ENCODE measurements around the gene LRRC70. TPM values are rescaled to one million over a fixed set of nuclear protein-coding genes. Genes with fewer than 3 reads are reported as not detected.

The LRRC70 gene
- total and polyA plus RNA-seq, 12 donors = 0.72 to 8.2 (median 3.4) TPM; not detected in 1

- Histone ChIP-seq H3K9me3 (replicated peaks in 1 of 3) (no peaks in the 10 kb centered on the region), H3K27me3 (no peaks in the 10 kb centered on the region), H3K27ac (no peak overlapping the region), H3K4me1 (replicated peaks in 1 of 2) (peaks cover 0 to 5% of the 10 kb centered on the region in 2 donors), H3K4me3 (no peak overlapping the region), H3K36me3 (replicated peaks in 1 of 2) (no peaks in the 10 kb centered on the region)
- intact Hi-C loops (cut with DNase I) = no loop called here
- no peak for DNase-seq
- TF ChIP-seq, protein P1, sequence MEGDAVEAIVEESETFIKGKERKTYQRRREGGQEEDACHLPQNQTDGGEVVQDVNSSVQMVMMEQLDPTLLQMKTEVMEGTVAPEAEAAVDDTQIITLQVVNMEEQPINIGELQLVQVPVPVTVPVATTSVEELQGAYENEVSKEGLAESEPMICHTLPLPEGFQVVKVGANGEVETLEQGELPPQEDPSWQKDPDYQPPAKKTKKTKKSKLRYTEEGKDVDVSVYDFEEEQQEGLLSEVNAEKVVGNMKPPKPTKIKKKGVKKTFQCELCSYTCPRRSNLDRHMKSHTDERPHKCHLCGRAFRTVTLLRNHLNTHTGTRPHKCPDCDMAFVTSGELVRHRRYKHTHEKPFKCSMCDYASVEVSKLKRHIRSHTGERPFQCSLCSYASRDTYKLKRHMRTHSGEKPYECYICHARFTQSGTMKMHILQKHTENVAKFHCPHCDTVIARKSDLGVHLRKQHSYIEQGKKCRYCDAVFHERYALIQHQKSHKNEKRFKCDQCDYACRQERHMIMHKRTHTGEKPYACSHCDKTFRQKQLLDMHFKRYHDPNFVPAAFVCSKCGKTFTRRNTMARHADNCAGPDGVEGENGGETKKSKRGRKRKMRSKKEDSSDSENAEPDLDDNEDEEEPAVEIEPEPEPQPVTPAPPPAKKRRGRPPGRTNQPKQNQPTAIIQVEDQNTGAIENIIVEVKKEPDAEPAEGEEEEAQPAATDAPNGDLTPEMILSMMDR (IDR thresholded peaks at IDR 0.05) = no peak
- no peak for TF ChIP-seq POLR2A (IDR thresholded peaks at IDR 0.05)
- 96 to 100% (median 99%) methylated on average over 5 of the region's 5 CpGs for WGBS, 4 donors
Measured at GRCh38 chr5:62603934-62604333, 25.3 kb downstream of the LRRC70 start.

- H3K36me3 ChIP-seq (replicated peaks in 1 of 2) = no peaks in the 10 kb centered on the region
- H3K9me3 ChIP-seq (replicated peaks in 1 of 3) = no peaks in the 10 kb centered on the region
- TF ChIP-seq, protein P1 (IDR thresholded peaks at IDR 0.05) = no peak
- no peak for TF ChIP-seq POLR2A (IDR thresholded peaks at IDR 0.05)
- no peaks in the 10 kb centered on the region for H3K27me3 ChIP-seq
- H3K4me3 ChIP-seq = no peak overlapping the region
- peaks cover 0 to under 1% of the 10 kb centered on the region in 2 donors for H3K4me1 ChIP-seq (replicated peaks in 1 of 2)
- H3K27ac ChIP-seq = no peak overlapping the region
- 93 to 100% (median 98%) methylated on average over 4 of the region's 4 CpGs for WGBS, 4 donors
- intact Hi-C loops (cut with DNase I) = no loop called here
- DNase-seq = no peak
Measured at GRCh38 chr5:62605638-62606037, 27.0 kb downstream of the LRRC70 start.

GRCh38 chr5:62606878-62607277 is 28.3 kb downstream of the LRRC70 start:
- Histone ChIP-seq H3K36me3 (replicated peaks in 1 of 2) (no peaks in the 10 kb centered on the region), H3K9me3 (replicated peaks in 1 of 3) (no peaks in the 10 kb centered on the region), H3K27ac (no peak overlapping the region), H3K27me3 (no peaks in the 10 kb centered on the region), H3K4me1 (replicated peaks in 1 of 2) (no peaks in the 10 kb centered on the region), H3K4me3 (no peak overlapping the region)
- intact Hi-C loops (cut with DNase I) = no loop called here
- no peak for DNase-seq
- WGBS, 4 donors = 78 to 91% (median 83%) methylated on average over 1 of the region's 1 CpG
- TF ChIP-seq POLR2A (IDR thresholded peaks at IDR 0.05) = no peak
- TF ChIP-seq, protein P1 (IDR thresholded peaks at IDR 0.05) = no peak

DNA sequence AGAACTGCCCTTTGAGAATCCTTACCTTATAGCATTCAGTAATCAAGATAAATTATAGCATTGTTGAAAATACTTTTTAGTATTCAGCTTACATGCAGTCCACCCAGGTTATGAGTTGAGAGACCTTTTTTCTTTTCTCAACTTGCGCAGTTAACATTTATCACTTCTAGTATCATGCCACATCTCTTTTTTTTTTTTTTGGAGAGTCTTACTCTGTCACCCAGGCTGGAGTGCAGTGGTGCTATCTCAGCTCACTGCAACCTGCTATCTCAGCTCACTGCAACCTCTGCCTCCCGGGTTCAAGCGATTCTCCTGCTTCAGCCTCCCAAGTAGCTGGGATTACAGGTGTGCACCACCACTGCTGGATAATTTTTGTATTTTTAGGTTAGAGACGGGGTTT is 29.0 kb downstream of the LRRC70 start:
- TF ChIP-seq, protein P1 (IDR thresholded peaks at IDR 0.05) = no peak
- no peak for TF ChIP-seq POLR2A (IDR thresholded peaks at IDR 0.05)
- Histone ChIP-seq H3K9me3 (replicated peaks in 1 of 3) (no peaks in the 10 kb centered on the region), H3K27me3 (no peaks in the 10 kb centered on the region), H3K27ac (no peak overlapping the region), H3K4me3 (no peak overlapping the region), H3K4me1 (replicated peaks in 1 of 2) (no peaks in the 10 kb centered on the region), H3K36me3 (replicated peaks in 1 of 2) (no peaks in the 10 kb centered on the region)
- intact Hi-C loops (cut with DNase I) = no loop called here
- no peak for DNase-seq
- WGBS, 4 donors = 95 to 100% (median 97%) methylated on average over 4 of the region's 4 CpGs

All from adrenal gland (tissue), 12 donors.